Measurements from ENCODE around the gene ZNF487. TPM values are rescaled to one million over a fixed set of nuclear protein-coding genes. Genes with fewer than 3 reads are reported as not detected.
"Not testable (repeated sequence)": the region's sequence is repeated elsewhere in the genome, so short reads cannot be mapped to it uniquely, and the experiment has no call there.

ZNF487 gene
- total RNA-seq, 2 donors from 2014 or later, result 7.9 to 8.7 TPM

- DNase-seq (peak; percentile 92 to 94 (median 93)), ATAC-seq (peak; percentile 78)
- Mint-ChIP-seq H3K27ac (peak within 1 kb of the TSS; percentile 100), H3K27me3 (no peaks in the 10 kb centered on the region), H3K4me1 (peaks cover 29% of the 10 kb centered on the region), H3K36me3 (ENCODE audit: low read depth) (peaks cover 2% of the 10 kb centered on the region), H3K4me3 (peak within 1 kb of the TSS; percentile 97)
- no peaks in the 10 kb centered on the region for H3K9me3 ChIP-seq (ENCODE audit: control insufficient read depth, low read length, poor library complexity, severe bottlenecking)
Observed at GRCh38 chr10:43408710-43409384, 28.1 kb upstream of the ZNF487 start, which contains the start of gene HNRNPF. Gene HNRNPF (minus strand): TSS chr10:43409186. CDS start chr10:43387884, 21,302 bp downstream.

GRCh38 chr10:43409385-43410109 is 27.4 kb upstream of the ZNF487 start:
- Mint-ChIP-seq H3K4me3 (peak overlapping the region; percentile 97), H3K27me3 (no peaks in the 10 kb centered on the region)
- no peaks in the 10 kb centered on the region for H3K9me3 ChIP-seq (ENCODE audit: control insufficient read depth, low read length, poor library complexity, severe bottlenecking)

GRCh38 chr10:43410345-43410744 is 26.6 kb upstream of the ZNF487 start:
- ATAC-seq (no peak), DNase-seq (no peak)
- Mint-ChIP-seq H3K27me3 (no peaks in the 10 kb centered on the region), H3K27ac (peak overlapping the region; percentile 100), H3K4me1 (peaks cover 19% of the 10 kb centered on the region), H3K36me3 (ENCODE audit: low read depth) (peaks cover 2% of the 10 kb centered on the region), H3K4me3 (peak overlapping the region; percentile 97)
- H3K9me3 ChIP-seq (ENCODE audit: control insufficient read depth, low read length, poor library complexity, severe bottlenecking), result no peaks in the 10 kb centered on the region

More at GRCh38 chr10:43409385-43410109, 27.4 kb upstream of the ZNF487 start:
- peak; percentile 47 to 63 (median 55) for DNase-seq
- peaks cover 22% of the 10 kb centered on the region for H3K4me1 Mint-ChIP-seq
- ATAC-seq, result peak; percentile 18
- peaks cover 2% of the 10 kb centered on the region for H3K36me3 Mint-ChIP-seq (ENCODE audit: low read depth)
- H3K27ac Mint-ChIP-seq, result peak overlapping the region; percentile 100

- Mint-ChIP-seq H3K36me3 (ENCODE audit: low read depth) (peaks cover 2% of the 10 kb centered on the region), H3K27me3 (no peaks in the 10 kb centered on the region), H3K4me3 (no peak overlapping the region), H3K4me1 (peaks cover 19% of the 10 kb centered on the region), H3K27ac (no peak overlapping the region)
- DNase-seq (no peak), ATAC-seq (no peak)
- H3K9me3 ChIP-seq (ENCODE audit: control insufficient read depth, low read length, poor library complexity, severe bottlenecking), result no peaks in the 10 kb centered on the region
Observed at GRCh38 chr10:43411536-43411935, 25.4 kb upstream of the ZNF487 start.

- no peaks in the 10 kb centered on the region for H3K27me3 Mint-ChIP-seq
- H3K4me1 Mint-ChIP-seq, result peaks cover 9% of the 10 kb centered on the region
- H3K9me3 ChIP-seq (ENCODE audit: control insufficient read depth, low read length, poor library complexity, severe bottlenecking), result no peaks in the 10 kb centered on the region
- no peaks in the 10 kb centered on the region for H3K36me3 Mint-ChIP-seq (ENCODE audit: low read depth)
- peak overlapping the region; percentile 37 for H3K27ac Mint-ChIP-seq
- H3K4me3 Mint-ChIP-seq, result no peak overlapping the region
- ATAC-seq (no peak), DNase-seq (no peak)
Observed at GRCh38 chr10:43415544-43415943, 21.4 kb upstream of the ZNF487 start.

- Mint-ChIP-seq H3K4me1 (peaks cover 16% of the 10 kb centered on the region), H3K36me3 (ENCODE audit: low read depth) (no peaks in the 10 kb centered on the region), H3K4me3 (peak overlapping the region; percentile 47), H3K27me3 (no peaks in the 10 kb centered on the region), H3K27ac (peak overlapping the region; percentile 97)
- no peaks in the 10 kb centered on the region for H3K9me3 ChIP-seq (ENCODE audit: control insufficient read depth, low read length, poor library complexity, severe bottlenecking)
- ATAC-seq, result no peak
- peak in 1 of 3 donors; percentile 31 for DNase-seq
Observed at GRCh38 chr10:43417950-43418768, 18.8 kb upstream of the ZNF487 start.

GRCh38 chr10:43419997-43420368 is 16.9 kb upstream of the ZNF487 start:
- Mint-ChIP-seq H3K27me3 (no peaks in the 10 kb centered on the region), H3K27ac (peak overlapping the region; percentile 97), H3K36me3 (ENCODE audit: low read depth) (no peaks in the 10 kb centered on the region), H3K4me1 (peaks cover 16% of the 10 kb centered on the region), H3K4me3 (peak overlapping the region; percentile 89)
- H3K9me3 ChIP-seq (ENCODE audit: control insufficient read depth, low read length, poor library complexity, severe bottlenecking), result no peaks in the 10 kb centered on the region
- no peak for ATAC-seq
- no peak for DNase-seq

GRCh38 chr10:43420369-43421200 is 16.3 kb upstream of the ZNF487 start:
- no peaks in the 10 kb centered on the region for H3K27me3 Mint-ChIP-seq

GRCh38 chr10:43421201-43421507 is 15.8 kb upstream of the ZNF487 start:
- Mint-ChIP-seq H3K4me1 (peaks cover 18% of the 10 kb centered on the region), H3K4me3 (peak overlapping the region; percentile 89), H3K36me3 (ENCODE audit: low read depth) (no peaks in the 10 kb centered on the region), H3K27me3 (no peaks in the 10 kb centered on the region), H3K27ac (peak overlapping the region; percentile 97)
- H3K9me3 ChIP-seq (ENCODE audit: control insufficient read depth, low read length, poor library complexity, severe bottlenecking), result no peaks in the 10 kb centered on the region
- ATAC-seq (no peak), DNase-seq (no peak)

More at GRCh38 chr10:43420369-43421200, 16.3 kb upstream of the ZNF487 start:
- peak; percentile 91 for ATAC-seq
- H3K9me3 ChIP-seq (ENCODE audit: control insufficient read depth, low read length, poor library complexity, severe bottlenecking), result no peaks in the 10 kb centered on the region
- DNase-seq, result peak; percentile 64 to 81 (median 74)
- Mint-ChIP-seq H3K36me3 (ENCODE audit: low read depth) (no peaks in the 10 kb centered on the region), H3K4me3 (peak overlapping the region; percentile 89), H3K27ac (peak overlapping the region; percentile 97), H3K4me1 (peaks cover 16% of the 10 kb centered on the region)

- no peaks in the 10 kb centered on the region for H3K36me3 Mint-ChIP-seq (ENCODE audit: low read depth)
- ATAC-seq (no peak), DNase-seq (no peak)
- peak overlapping the region; percentile 97 for H3K27ac Mint-ChIP-seq
- H3K4me3 Mint-ChIP-seq, result peak overlapping the region; percentile 89
- no peaks in the 10 kb centered on the region for H3K27me3 Mint-ChIP-seq
- H3K4me1 Mint-ChIP-seq, result peaks cover 18% of the 10 kb centered on the region
- H3K9me3 ChIP-seq (ENCODE audit: control insufficient read depth, low read length, poor library complexity, severe bottlenecking), result no peaks in the 10 kb centered on the region
Observed at GRCh38 chr10:43421519-43421918, 15.4 kb upstream of the ZNF487 start.

GRCh38 chr10:43421944-43422343 is 15.0 kb upstream of the ZNF487 start:
- not testable (repeated sequence) for DNase-seq; H3K36me3 Mint-ChIP-seq (ENCODE audit: low read depth); ATAC-seq; H3K9me3 ChIP-seq (ENCODE audit: control insufficient read depth, low read length, poor library complexity, severe bottlenecking); H3K4me3 Mint-ChIP-seq; H3K27me3 Mint-ChIP-seq
- H3K4me1 Mint-ChIP-seq, result peaks cover 18% of the 10 kb centered on the region
- H3K27ac Mint-ChIP-seq, result peak overlapping the region; percentile 97

- DNase-seq, result no peak
- Mint-ChIP-seq H3K27ac (no peak overlapping the region), H3K4me3 (no peak overlapping the region), H3K4me1 (peaks cover 16% of the 10 kb centered on the region), H3K36me3 (ENCODE audit: low read depth) (no peaks in the 10 kb centered on the region), H3K27me3 (no peaks in the 10 kb centered on the region)
- no peaks in the 10 kb centered on the region for H3K9me3 ChIP-seq (ENCODE audit: control insufficient read depth, low read length, poor library complexity, severe bottlenecking)
- no peak for ATAC-seq
Observed at GRCh38 chr10:43424416-43424815, 12.5 kb upstream of the ZNF487 start.

Measured in T-helper 17 cell (primary cell).